ENCODE data around the gene GPC1.

The GPC1 gene

DNA sequence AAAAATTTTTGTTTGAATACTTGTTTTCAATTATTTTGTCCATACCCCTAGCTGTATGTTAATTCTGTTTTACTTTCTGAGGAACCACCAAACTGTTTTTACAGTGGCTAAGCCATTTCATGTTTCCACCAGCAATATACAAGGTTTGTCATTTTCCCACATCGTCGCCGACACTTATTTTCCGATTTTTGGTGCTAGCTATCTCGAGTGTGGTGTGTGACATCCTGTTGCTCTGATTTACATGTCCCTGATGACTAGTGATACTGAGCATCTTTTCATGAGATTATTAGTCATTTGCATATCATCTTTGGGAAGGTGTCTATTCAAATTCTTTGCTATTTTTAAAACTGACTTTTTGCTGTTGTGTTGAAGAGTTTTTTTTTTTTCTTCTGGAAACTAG lies 7.2 kb upstream of the GPC1 start:
- TF ChIP-seq ZNF600 (tag by site-specific recombination; IDR thresholded peaks at IDR 0.05) (no peak), ZNF549 (tag by site-specific recombination; IDR thresholded peaks at IDR 0.05) (no peak), ZSCAN5A (tag by site-specific recombination; IDR thresholded peaks at IDR 0.05) (no peak), ZSCAN23 (tag by site-specific recombination; IDR thresholded peaks at IDR 0.05) (no peak), ZNF366 (tag by site-specific recombination; conservative IDR thresholded peaks at IDR 0.05) (no peak), ZNF623 (tag by site-specific recombination; IDR thresholded peaks at IDR 0.05) (no peak), ZNF561 (tag by site-specific recombination; IDR thresholded peaks at IDR 0.05; ENCODE audit: borderline replicate concordance) (no peak), ZFP37 (tag by site-specific recombination; IDR thresholded peaks at IDR 0.05) (no peak), KLF10 (tag by site-specific recombination; IDR thresholded peaks at IDR 0.05) (no peak), ZNF843 (tag by site-specific recombination; IDR thresholded peaks at IDR 0.05) (no peak), ZNF654 (tag by site-specific recombination; IDR thresholded peaks at IDR 0.05; ENCODE audit: low read depth) (no peak), ZNF302 (tag by site-specific recombination; IDR thresholded peaks at IDR 0.05; ENCODE audit: low read depth) (no peak), ZNF133 (tag by site-specific recombination; IDR thresholded peaks at IDR 0.05) (no peak), GLI2 (tag by site-specific recombination; IDR thresholded peaks at IDR 0.05; ENCODE audit: borderline replicate concordance, low read depth) (no peak), ZNF776 (tag by site-specific recombination; IDR thresholded peaks at IDR 0.05; ENCODE audit: borderline replicate concordance) (no peak), ZNF664 (tag by site-specific recombination; IDR thresholded peaks at IDR 0.05) (no peak)
- TF ChIP-seq, protein P1, sequence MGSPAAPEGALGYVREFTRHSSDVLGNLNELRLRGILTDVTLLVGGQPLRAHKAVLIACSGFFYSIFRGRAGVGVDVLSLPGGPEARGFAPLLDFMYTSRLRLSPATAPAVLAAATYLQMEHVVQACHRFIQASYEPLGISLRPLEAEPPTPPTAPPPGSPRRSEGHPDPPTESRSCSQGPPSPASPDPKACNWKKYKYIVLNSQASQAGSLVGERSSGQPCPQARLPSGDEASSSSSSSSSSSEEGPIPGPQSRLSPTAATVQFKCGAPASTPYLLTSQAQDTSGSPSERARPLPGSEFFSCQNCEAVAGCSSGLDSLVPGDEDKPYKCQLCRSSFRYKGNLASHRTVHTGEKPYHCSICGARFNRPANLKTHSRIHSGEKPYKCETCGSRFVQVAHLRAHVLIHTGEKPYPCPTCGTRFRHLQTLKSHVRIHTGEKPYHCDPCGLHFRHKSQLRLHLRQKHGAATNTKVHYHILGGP (tag by site-specific recombination; IDR thresholded peaks at IDR 0.05), result no peak
- TF ChIP-seq, protein P2, sequence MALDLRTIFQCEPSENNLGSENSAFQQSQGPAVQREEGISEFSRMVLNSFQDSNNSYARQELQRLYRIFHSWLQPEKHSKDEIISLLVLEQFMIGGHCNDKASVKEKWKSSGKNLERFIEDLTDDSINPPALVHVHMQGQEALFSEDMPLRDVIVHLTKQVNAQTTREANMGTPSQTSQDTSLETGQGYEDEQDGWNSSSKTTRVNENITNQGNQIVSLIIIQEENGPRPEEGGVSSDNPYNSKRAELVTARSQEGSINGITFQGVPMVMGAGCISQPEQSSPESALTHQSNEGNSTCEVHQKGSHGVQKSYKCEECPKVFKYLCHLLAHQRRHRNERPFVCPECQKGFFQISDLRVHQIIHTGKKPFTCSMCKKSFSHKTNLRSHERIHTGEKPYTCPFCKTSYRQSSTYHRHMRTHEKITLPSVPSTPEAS (tag by site-specific recombination; IDR thresholded peaks at IDR 0.05), result no peak
- H3K36me3 ChIP-seq (ENCODE audit: control insufficient read depth in 2 of 2, insufficient read depth in 1 of 2, low read length in 2 of 2), result no peaks in the 10 kb centered on the region
- no peaks in the 10 kb centered on the region for H3K9me3 ChIP-seq (ENCODE audit: control insufficient read depth, insufficient read depth, low read depth, low read length)
- no peaks in the 10 kb centered on the region for H3K4me1 ChIP-seq (ENCODE audit: control insufficient read depth, insufficient read depth, low read length)
- H3K27ac ChIP-seq (ENCODE audit: extremely low read depth, low read depth, low read length), result no peak overlapping the region
- H3K4me3 ChIP-seq (ENCODE audit: low read depth, low read length), result no peak overlapping the region
- ChIA-PET POLR2A (no interaction called here), CTCF (interaction anchor here (1.1 kb wide), 2 partner anchors 23 to 138 kb away, joined by 3 to 5 read pairs; no protein-coding TSS in a partner anchor)

- H3K4me1 ChIP-seq (ENCODE audit: control insufficient read depth, insufficient read depth, low read length), result no peaks in the 10 kb centered on the region
- CTCF ChIA-PET, result no interaction called here
- POLR2A ChIA-PET, result no interaction called here
- no peaks in the 10 kb centered on the region for H3K36me3 ChIP-seq (ENCODE audit: control insufficient read depth in 2 of 2, insufficient read depth in 1 of 2, low read length in 2 of 2)
- no peaks in the 10 kb centered on the region for H3K9me3 ChIP-seq (ENCODE audit: control insufficient read depth, insufficient read depth, low read depth, low read length)
- H3K4me3 ChIP-seq (ENCODE audit: low read depth, low read length), result no peak overlapping the region
- H3K27ac ChIP-seq (ENCODE audit: extremely low read depth, low read depth, low read length), result no peak overlapping the region
- TF ChIP-seq INSM2 (tag by site-specific recombination; IDR thresholded peaks at IDR 0.05), result no peak
- no peak for TF ChIP-seq HOXA7 (CRISPR knock-in tag; IDR thresholded peaks at IDR 0.05; ENCODE audit: borderline replicate concordance)
- TF ChIP-seq, protein P1 (tag by site-specific recombination; IDR thresholded peaks at IDR 0.05), result no peak
- TF ChIP-seq ZBTB20 (tag by site-specific recombination; IDR thresholded peaks at IDR 0.05), result no peak
- TF ChIP-seq YY2 (tag by site-specific recombination; IDR thresholded peaks at IDR 0.05), result no peak
- TF ChIP-seq ZNF175 (tag by site-specific recombination; IDR thresholded peaks at IDR 0.05), result no peak
- TF ChIP-seq ZNF510 (tag by site-specific recombination; IDR thresholded peaks at IDR 0.05; ENCODE audit: insufficient replicate concordance), result no peak
- no peak for TF ChIP-seq MYNN (tag by site-specific recombination; IDR thresholded peaks at IDR 0.05; ENCODE audit: borderline replicate concordance)
- no peak for TF ChIP-seq FEZF1 (tag by site-specific recombination; IDR thresholded peaks at IDR 0.05)
- no peak for TF ChIP-seq MEIS1 (CRISPR knock-in tag; IDR thresholded peaks at IDR 0.05; ENCODE audit: borderline replicate concordance)
- TF ChIP-seq SP7 (tag by site-specific recombination; IDR thresholded peaks at IDR 0.05), result no peak
- TF ChIP-seq KLF8 (tag by site-specific recombination; IDR thresholded peaks at IDR 0.05), result no peak
- no peak for TF ChIP-seq GLIS1 (tag by site-specific recombination; IDR thresholded peaks at IDR 0.05)
Measured at GRCh38 chr2:240429341-240429871, 6.1 kb upstream of the GPC1 start.

Measured in HEK293 (cell line).